ENCODE results near the gene EAF1.

Gene EAF1

DNA sequence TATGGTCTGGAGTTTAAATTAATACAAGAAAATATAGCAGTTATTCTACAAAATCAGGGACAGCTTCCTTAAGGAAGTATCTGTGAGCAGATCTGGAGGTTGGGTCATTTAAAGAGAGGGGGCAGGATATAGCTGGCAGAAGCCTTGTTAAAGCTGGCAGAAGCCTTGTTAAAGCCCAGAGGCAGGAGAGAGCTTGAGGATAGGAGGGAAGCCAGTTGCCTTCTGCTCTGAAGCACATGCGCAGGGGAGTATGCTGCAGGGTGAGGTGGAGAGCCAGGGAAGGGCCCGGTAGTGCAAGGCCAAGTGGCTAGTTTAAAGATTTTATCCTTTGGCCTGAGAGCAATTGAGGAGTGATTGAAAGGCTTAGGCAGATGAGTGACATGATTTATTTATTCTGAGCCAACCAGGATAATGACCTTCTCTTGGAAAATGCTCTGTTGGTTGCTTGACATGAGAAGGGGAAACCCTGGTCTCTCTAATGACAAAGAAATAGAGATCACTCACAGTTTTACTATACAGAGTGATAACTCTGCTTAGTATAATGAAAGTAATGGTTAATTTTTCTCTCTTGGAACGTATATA, 3.9 kb downstream of the EAF1 start:
- H3K27ac ChIP-seq, result no peak overlapping the region
- no peak for TF ChIP-seq ZFX (IDR thresholded peaks at IDR 0.05)
- TF ChIP-seq, protein P1, sequence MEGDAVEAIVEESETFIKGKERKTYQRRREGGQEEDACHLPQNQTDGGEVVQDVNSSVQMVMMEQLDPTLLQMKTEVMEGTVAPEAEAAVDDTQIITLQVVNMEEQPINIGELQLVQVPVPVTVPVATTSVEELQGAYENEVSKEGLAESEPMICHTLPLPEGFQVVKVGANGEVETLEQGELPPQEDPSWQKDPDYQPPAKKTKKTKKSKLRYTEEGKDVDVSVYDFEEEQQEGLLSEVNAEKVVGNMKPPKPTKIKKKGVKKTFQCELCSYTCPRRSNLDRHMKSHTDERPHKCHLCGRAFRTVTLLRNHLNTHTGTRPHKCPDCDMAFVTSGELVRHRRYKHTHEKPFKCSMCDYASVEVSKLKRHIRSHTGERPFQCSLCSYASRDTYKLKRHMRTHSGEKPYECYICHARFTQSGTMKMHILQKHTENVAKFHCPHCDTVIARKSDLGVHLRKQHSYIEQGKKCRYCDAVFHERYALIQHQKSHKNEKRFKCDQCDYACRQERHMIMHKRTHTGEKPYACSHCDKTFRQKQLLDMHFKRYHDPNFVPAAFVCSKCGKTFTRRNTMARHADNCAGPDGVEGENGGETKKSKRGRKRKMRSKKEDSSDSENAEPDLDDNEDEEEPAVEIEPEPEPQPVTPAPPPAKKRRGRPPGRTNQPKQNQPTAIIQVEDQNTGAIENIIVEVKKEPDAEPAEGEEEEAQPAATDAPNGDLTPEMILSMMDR (conservative IDR thresholded peaks at IDR 0.05), result no peak

DNA sequence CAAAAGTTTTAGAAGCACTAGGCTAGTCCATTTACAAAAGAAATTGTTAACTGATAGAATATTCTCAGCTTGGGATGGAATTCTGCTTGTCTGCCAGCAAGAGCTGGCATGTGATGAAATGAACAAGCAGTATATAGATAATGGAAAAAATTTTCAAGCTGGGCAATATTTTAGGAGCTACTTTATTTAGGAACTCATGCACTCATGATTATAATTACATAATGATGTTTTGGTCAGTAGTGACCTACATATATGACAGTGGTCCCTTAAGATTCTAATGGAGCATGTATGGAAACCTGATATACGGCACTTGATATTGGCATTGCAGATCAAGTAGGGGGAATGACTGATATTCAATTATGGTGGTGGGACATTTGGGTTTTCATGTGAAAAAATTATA, 6.1 kb downstream of the EAF1 start:
- TF ChIP-seq ZFX (IDR thresholded peaks at IDR 0.05), result no peak
- TF ChIP-seq, protein P1 (conservative IDR thresholded peaks at IDR 0.05), result no peak
- H3K27ac ChIP-seq, result no peak overlapping the region

DNA sequence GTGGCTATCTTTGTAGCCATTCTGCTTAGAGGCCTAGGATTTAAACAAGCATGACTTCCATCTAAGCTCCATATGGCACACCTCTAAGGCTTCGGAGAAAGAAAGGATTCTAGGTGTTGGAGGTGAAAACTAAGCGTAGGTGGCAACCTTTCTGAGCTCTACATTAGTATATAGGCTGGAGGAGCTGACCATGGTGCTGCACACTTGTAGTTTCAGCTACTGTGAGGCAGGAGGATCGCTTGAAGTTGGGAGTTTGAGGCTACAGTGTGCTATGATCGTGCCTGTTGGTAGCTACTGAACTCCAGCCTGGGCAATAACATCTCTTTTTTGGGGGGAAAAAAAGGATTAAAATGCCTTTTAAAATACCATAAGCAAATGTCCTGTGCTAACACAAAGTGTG, 7.4 kb downstream of the EAF1 start:
- no peak overlapping the region for H3K27ac ChIP-seq
- TF ChIP-seq, protein P1 (conservative IDR thresholded peaks at IDR 0.05), result no peak
- TF ChIP-seq ZFX (IDR thresholded peaks at IDR 0.05), result no peak

DNA sequence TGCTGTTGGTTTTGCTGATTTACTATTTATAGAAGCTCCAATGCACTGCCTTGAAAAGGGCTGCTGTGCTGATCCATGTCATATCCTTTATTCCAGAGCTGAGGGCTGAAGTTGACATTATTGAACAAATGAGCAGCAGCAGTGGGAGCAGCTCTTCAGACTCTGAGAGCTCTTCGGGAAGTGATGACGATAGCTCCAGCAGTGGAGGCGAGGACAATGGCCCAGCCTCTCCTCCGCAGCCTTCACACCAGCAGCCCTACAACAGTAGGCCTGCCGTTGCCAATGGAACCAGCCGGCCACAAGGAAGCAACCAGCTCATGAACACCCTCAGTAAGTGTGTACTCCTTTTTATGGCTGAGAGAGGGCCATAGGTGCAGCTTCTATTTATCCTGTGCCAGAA, 8.8 kb downstream of the EAF1 start:
- H3K27ac ChIP-seq, result no peak overlapping the region
- TF ChIP-seq ZFX (IDR thresholded peaks at IDR 0.05), result no peak
- TF ChIP-seq, protein P1 (conservative IDR thresholded peaks at IDR 0.05), result no peak

DNA sequence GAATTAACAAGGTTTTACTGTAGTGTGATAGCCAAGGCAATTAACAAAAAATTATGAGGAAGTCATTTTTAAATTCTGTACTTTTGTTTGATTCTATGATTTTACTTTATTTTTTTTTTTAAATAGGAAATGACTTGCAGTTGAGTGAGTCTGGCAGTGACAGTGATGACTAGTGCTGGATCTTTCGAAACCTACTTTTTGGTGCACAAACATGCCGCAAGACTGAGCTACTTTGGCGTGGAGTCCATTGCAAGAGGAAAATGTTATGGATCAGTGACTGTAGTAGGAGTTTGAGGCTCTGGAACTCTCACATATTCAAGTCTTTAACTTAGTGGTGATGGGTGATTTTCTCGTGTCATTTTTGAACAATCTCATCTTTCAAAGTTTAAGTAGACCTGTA, 11.6 kb downstream of the EAF1 start:
- TF ChIP-seq, protein P1 (conservative IDR thresholded peaks at IDR 0.05), result no peak
- TF ChIP-seq ZFX (IDR thresholded peaks at IDR 0.05), result no peak
- H3K27ac ChIP-seq, result no peak overlapping the region

DNA sequence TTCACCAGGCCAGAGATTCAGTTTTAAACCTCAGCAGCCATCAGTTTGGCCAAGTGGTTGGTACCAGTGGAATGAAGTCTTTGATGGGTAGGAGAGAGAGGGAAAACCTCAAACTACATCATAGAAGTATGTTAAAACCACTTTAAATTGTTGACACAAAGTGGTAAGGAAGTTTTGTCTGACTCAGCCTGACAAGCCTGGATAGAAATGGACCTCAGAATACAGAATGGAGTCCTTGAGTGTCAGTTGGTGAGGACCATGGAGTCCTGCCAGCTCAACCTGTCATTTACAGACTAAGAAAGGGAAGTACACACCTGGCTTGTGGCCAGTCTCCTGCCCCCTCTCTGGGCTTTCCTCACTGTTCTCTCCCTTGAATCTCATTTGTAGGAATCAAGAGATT, 12.1 kb downstream of the EAF1 start:
- TF ChIP-seq, protein P1 (conservative IDR thresholded peaks at IDR 0.05), result no peak
- no peak for TF ChIP-seq ZFX (IDR thresholded peaks at IDR 0.05)
- H3K27ac ChIP-seq, result no peak overlapping the region

DNA sequence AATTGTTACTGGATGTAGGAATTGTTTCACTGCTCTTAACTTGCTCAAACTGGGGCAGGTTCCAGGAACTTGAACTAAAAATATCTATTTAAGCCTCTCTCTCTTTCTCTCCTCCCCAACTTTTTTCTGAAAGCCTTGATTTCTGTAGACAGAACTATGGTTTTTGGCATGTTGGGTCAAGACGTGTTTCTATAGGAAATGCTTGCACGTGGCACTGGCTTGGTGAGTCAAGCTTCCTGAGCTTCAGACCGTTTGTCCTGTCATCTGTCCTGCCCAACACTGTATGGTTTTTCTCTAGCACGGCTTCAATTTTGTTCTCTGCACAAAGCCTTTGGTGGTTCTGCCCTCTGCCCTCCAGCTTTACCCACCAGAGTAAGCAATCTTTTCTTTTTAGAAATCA, 13.5 kb downstream of the EAF1 start:
- H3K27ac ChIP-seq, result no peak overlapping the region
- TF ChIP-seq ZFX (IDR thresholded peaks at IDR 0.05), result no peak
- TF ChIP-seq, protein P1 (conservative IDR thresholded peaks at IDR 0.05), result no peak

All from C4-2B (cell line).